ENCODE data around the gene ZNF629.

The ZNF629 gene

GRCh38 chr16:30797670-30798309, 10.8 kb upstream of the ZNF629 start:
- TF ChIP-seq CTCF (IDR thresholded peaks at IDR 0.05; ENCODE audit: control insufficient read depth, extremely low read depth, insufficient read depth), result no peak
- DNase-seq (ENCODE audit: low read depth), result no peak
- H3K4me3 ChIP-seq (ENCODE audit: low read depth, low read length), result no peak overlapping the region

- no peak for TF ChIP-seq CTCF (IDR thresholded peaks at IDR 0.05; ENCODE audit: control insufficient read depth, extremely low read depth, insufficient read depth)
- no peak for DNase-seq (ENCODE audit: low read depth)
- H3K4me3 ChIP-seq (ENCODE audit: low read depth, low read length), result no peak overlapping the region
Observed at GRCh38 chr16:30794634-30795033, 7.6 kb upstream of the ZNF629 start.

GRCh38 chr16:30793508-30794069, 6.6 kb upstream of the ZNF629 start:
- no peak overlapping the region for H3K4me3 ChIP-seq (ENCODE audit: low read depth, low read length)
- DNase-seq (ENCODE audit: low read depth), result no peak
- TF ChIP-seq CTCF (IDR thresholded peaks at IDR 0.05; ENCODE audit: control insufficient read depth, extremely low read depth, insufficient read depth), result no peak

- no peak for TF ChIP-seq CTCF (IDR thresholded peaks at IDR 0.05; ENCODE audit: control insufficient read depth, extremely low read depth, insufficient read depth)
- no peak for DNase-seq (ENCODE audit: low read depth)
- peak overlapping the region; percentile 85 for H3K4me3 ChIP-seq (ENCODE audit: low read depth, low read length)
Observed at GRCh38 chr16:30787613-30788378, 791 bp upstream of the ZNF629 start.

- peak overlapping the region; percentile 85 for H3K4me3 ChIP-seq (ENCODE audit: low read depth, low read length)
- no peak for DNase-seq (ENCODE audit: low read depth)
Observed at GRCh38 chr16:30786115-30786935, 680 bp downstream of the ZNF629 start.

More at GRCh38 chr16:30786115-30786935, 680 bp downstream of the ZNF629 start:
- TF ChIP-seq CTCF (IDR thresholded peaks at IDR 0.05; ENCODE audit: control insufficient read depth, extremely low read depth, insufficient read depth), result no peak
